Lung (tissue), 12 donors: Measurements from ENCODE around the gene GAA. TPM values are rescaled to one million over a fixed set of nuclear protein-coding genes. Genes with fewer than 3 reads are reported as not detected.

Experiments used
- ATAC-seq: fragments of 200-7000 bp; cut with Tn5 transposase; one replicate; pipeline ENCODE4 v1.9.1; 2020; ENCODE audit warnings: moderate number of reproducible peaks; ENCODE audit not compliant: insufficient read depth, low FRiP score
- DNase-seq, 3 donors: peaks; one replicate each; pipeline ENCODE4 v3.0.0-alpha.2; 2013 to 2017
- H3K27ac ChIP-seq, 2 donors: one replicate each; pipeline ENCODE4 v1.5.1; 2013; ENCODE audit warnings: mild to moderate bottlenecking in 2 of 2, moderate library complexity in 2 of 2, control low read depth in 1 of 2, inconsistent platforms in 1 of 2, low read depth in 1 of 2, low read length in 1 of 2
- H3K27me3 ChIP-seq, 3 donors: one replicate each; pipeline ENCODE4 v1.5.1; 2013; ENCODE audit warnings: low read length in 2 of 3; ENCODE audit not compliant: control insufficient read depth in 3 of 3, insufficient read depth in 3 of 3
- H3K36me3 ChIP-seq, 4 donors: one replicate each; pipeline ENCODE4 v1.5.1; 2013; ENCODE audit warnings: low read length in 4 of 4, mild to moderate bottlenecking in 1 of 4, moderate library complexity in 1 of 4; ENCODE audit not compliant: control insufficient read depth in 4 of 4, insufficient read depth in 4 of 4
- H3K4me1 ChIP-seq, 5 donors: one replicate each; pipeline ENCODE4 v1.5.1; 2013; ENCODE audit warnings: low read length in 5 of 5, mild to moderate bottlenecking in 2 of 5, moderate library complexity in 1 of 5; ENCODE audit not compliant: control insufficient read depth in 5 of 5, insufficient read depth in 5 of 5
- H3K4me3 ChIP-seq: one replicate; pipeline ENCODE4 v1.5.1; 2013; ENCODE audit warnings: mild to moderate bottlenecking, control low read depth, moderate library complexity
- H3K9ac ChIP-seq, 2 donors: one replicate each; pipeline ENCODE4 v1.5.1; 2013; ENCODE audit warnings: low read length in 2 of 2, control low read depth in 1 of 2; ENCODE audit not compliant: insufficient read depth in 1 of 2
- H3K9me3 ChIP-seq, 4 donors: one replicate each; pipeline ENCODE4 v1.5.1; 2013; ENCODE audit warnings: low read length in 3 of 4, mild to moderate bottlenecking in 1 of 4, moderate library complexity in 1 of 4; ENCODE audit not compliant: control insufficient read depth in 4 of 4, insufficient read depth in 3 of 4
- CTCF ChIP-seq: IDR thresholded peaks from 2 replicates; pipeline ENCODE4 v1.5.1; 2012; ENCODE audit warnings: mild to moderate bottlenecking; ENCODE audit errors: control extremely low read depth, extremely low read depth
- WGBS, 2 donors: extraction: QIAGEN DNeasy Blood & Tissue Kit; methylation state at CpG; one replicate each; pipeline ENCODE4 v1.1.7; 2013; 5-methylcytosine and 5-hydroxymethylcytosine counted together
- polyA plus RNA-seq, 2 donors: library from polyadenylated mRNA; stranded (reverse); fragments of 200-250 nt; gene quantifications; one replicate each; pipeline ENCODE4 v1.2.1, GENCODE V29; 2013
- total RNA-seq, 2 donors: library from RNA; depleted of rRNA in 1 of 2; stranded (reverse); fragments of >200 nt in 1 of 2; gene quantifications; one replicate each; pipeline ENCODE4 v1.2.1, GENCODE V29; 2014 to 2021
- donor health status: control.
- donor health status: control.
- donor health status: Bipolar disorder and iron deficiency.
- donor health status: healthy.
- donor health status: DM: yes; HTN: yes; CAD: no.

The GAA gene
- total and polyA plus RNA-seq, 4 donors, result 30.5 to 88.6 (median 68.0) TPM

- Histone ChIP-seq H3K9me3 (no peaks in the 10 kb centered on the region), H3K27me3 (no peaks in the 10 kb centered on the region), H3K9ac (no peak overlapping the region), H3K36me3 (peaks cover 0 to 7% (median 0%) of the 10 kb centered on the region in 4 donors), H3K27ac (no peak overlapping the region), H3K4me3 (no peak overlapping the region), H3K4me1 (no peaks in the 10 kb centered on the region)
- WGBS, 2 donors, result 88 to 93% methylated on average over 25 to 26 of the region's 26 CpGs
- ATAC-seq (no peak), DNase-seq (no peak)
- TF ChIP-seq CTCF, result no peak
Measured at GRCh38 chr17:80111702-80112470, 10.5 kb downstream of the GAA start.

GRCh38 chr17:80112471-80113032 is 11.2 kb downstream of the GAA start:
- TF ChIP-seq CTCF, result no peak
- no peak for DNase-seq
- peaks cover 0 to 7% (median 0%) of the 10 kb centered on the region in 4 donors for H3K36me3 ChIP-seq
- H3K4me3 ChIP-seq, result no peak overlapping the region
- no peaks in the 10 kb centered on the region for H3K9me3 ChIP-seq
- no peak overlapping the region for H3K27ac ChIP-seq
- no peak overlapping the region for H3K9ac ChIP-seq
- H3K4me1 ChIP-seq, result no peaks in the 10 kb centered on the region
- no peak for ATAC-seq
- WGBS, 2 donors, result 94% methylated on average over 24 of the region's 24 CpGs
- H3K27me3 ChIP-seq, result no peaks in the 10 kb centered on the region

GRCh38 chr17:80113033-80113484 is 11.7 kb downstream of the GAA start:
- Histone ChIP-seq H3K4me1 (no peaks in the 10 kb centered on the region), H3K9ac (no peak overlapping the region), H3K9me3 (no peaks in the 10 kb centered on the region), H3K27me3 (no peaks in the 10 kb centered on the region), H3K36me3 (peaks cover 0 to 9% (median 0%) of the 10 kb centered on the region in 4 donors), H3K27ac (no peak overlapping the region), H3K4me3 (no peak overlapping the region)
- no peak for TF ChIP-seq CTCF
- ATAC-seq, result no peak
- 88 to 89% methylated on average over 20 of the region's 20 CpGs for WGBS, 2 donors
- DNase-seq, result no peak
